Nephron (organoid): Measurements from ENCODE around the gene ANO3.
"Not testable (repeated sequence)": the region's sequence is repeated elsewhere in the genome, so short reads cannot be mapped to it uniquely, and the experiment has no call there.

Experiments
- H3K27ac Mint-ChIP-seq, 3 experiments: 2 replicates each; pipeline ENCODE4 v1.8.0; 2020; ENCODE audit warnings: mixed read lengths in 3 of 3, mild to moderate bottlenecking in 2 of 3, moderate library complexity in 1 of 3
- H3K27me3 Mint-ChIP-seq: 2 replicates; pipeline ENCODE4 v1.8.0; 2021; ENCODE audit warnings: low read depth, mild to moderate bottlenecking, moderate library complexity, mixed read lengths
- H3K36me3 Mint-ChIP-seq: 2 replicates; pipeline ENCODE4 v1.8.0; 2020; ENCODE audit warnings: low read depth, mixed read lengths
- H3K4me1 Mint-ChIP-seq: 2 replicates; pipeline ENCODE4 v1.8.0; 2020; ENCODE audit warnings: mixed read lengths
- H3K4me3 Mint-ChIP-seq, 3 experiments: 2 replicates each; pipeline ENCODE4 v1.8.0; 2020; ENCODE audit warnings: mild to moderate bottlenecking in 3 of 3, mixed read lengths in 3 of 3, moderate library complexity in 2 of 3
- H3K9me3 Mint-ChIP-seq: 2 replicates; pipeline ENCODE4 v1.8.0; 2020; ENCODE audit warnings: mixed read lengths
- TF ChIP-seq, protein P1 (sequence below), 3 experiments: fragments of 200-600 bp; sonication (generic); IDR thresholded peaks; one replicate each; pipeline ENCODE4 v1.5.0; 2021; ENCODE audit warnings: antibody characterized with exemption in 3 of 3; ENCODE audit not compliant: unreplicated experiment in 3 of 3

The ANO3 gene

DNA sequence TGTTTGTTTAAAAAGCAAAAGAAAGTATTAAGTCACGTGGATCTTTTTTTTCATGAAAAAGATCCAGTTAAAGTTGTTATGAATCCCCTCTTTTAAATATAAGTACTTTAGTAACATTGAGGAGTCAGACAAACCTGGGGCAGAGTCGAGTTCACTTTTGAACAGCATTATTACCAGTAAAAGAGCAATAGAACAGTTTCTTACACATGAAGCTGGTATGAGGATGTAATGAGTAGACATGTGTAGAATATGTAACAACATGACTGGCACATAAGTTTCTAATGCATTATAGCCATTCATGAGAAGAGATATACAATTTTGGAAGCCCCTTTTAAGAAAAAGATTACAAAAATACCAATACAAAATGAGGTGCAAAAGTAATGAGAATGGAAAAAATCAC, 247.8 kb downstream of the ANO3 start:
- Mint-ChIP-seq H3K27me3 (no peaks in the 10 kb centered on the region), H3K9me3 (no peaks in the 10 kb centered on the region), H3K4me1 (peaks cover 13% of the 10 kb centered on the region), H3K36me3 (no peaks in the 10 kb centered on the region), H3K27ac (no peak overlapping the region), H3K4me3 (no peak overlapping the region)
- TF ChIP-seq, protein P1, sequence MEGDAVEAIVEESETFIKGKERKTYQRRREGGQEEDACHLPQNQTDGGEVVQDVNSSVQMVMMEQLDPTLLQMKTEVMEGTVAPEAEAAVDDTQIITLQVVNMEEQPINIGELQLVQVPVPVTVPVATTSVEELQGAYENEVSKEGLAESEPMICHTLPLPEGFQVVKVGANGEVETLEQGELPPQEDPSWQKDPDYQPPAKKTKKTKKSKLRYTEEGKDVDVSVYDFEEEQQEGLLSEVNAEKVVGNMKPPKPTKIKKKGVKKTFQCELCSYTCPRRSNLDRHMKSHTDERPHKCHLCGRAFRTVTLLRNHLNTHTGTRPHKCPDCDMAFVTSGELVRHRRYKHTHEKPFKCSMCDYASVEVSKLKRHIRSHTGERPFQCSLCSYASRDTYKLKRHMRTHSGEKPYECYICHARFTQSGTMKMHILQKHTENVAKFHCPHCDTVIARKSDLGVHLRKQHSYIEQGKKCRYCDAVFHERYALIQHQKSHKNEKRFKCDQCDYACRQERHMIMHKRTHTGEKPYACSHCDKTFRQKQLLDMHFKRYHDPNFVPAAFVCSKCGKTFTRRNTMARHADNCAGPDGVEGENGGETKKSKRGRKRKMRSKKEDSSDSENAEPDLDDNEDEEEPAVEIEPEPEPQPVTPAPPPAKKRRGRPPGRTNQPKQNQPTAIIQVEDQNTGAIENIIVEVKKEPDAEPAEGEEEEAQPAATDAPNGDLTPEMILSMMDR (IDR thresholded peaks at IDR 0.05; ENCODE audit: unreplicated experiment in 3 of 3) = no peak

DNA sequence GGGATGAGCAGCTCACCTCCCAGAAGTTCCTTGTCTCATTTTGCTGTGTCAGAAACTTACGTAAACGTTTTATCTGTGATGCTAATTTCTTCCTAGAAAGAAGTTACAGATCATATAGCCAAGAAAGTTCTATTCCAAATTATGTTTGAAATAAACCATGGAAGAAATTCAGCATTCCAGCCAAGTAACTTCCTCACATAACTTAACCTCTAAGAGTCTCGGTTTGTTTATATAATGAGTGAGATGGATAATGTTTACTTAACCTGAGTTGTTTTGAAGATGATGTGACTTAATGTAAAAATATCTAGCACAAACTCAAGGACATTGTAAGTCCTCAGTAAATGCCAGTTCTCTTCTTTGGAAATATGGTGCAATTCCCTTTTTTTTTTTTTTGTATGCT, 249.0 kb downstream of the ANO3 start:
- peaks cover 13% of the 10 kb centered on the region for H3K4me1 Mint-ChIP-seq
- H3K36me3 Mint-ChIP-seq = no peaks in the 10 kb centered on the region
- no peak overlapping the region for H3K4me3 Mint-ChIP-seq
- H3K27me3 Mint-ChIP-seq = no peaks in the 10 kb centered on the region
- no peaks in the 10 kb centered on the region for H3K9me3 Mint-ChIP-seq
- no peak overlapping the region for H3K27ac Mint-ChIP-seq
- TF ChIP-seq, protein P1 (IDR thresholded peaks at IDR 0.05; ENCODE audit: unreplicated experiment in 3 of 3) = no peak

DNA sequence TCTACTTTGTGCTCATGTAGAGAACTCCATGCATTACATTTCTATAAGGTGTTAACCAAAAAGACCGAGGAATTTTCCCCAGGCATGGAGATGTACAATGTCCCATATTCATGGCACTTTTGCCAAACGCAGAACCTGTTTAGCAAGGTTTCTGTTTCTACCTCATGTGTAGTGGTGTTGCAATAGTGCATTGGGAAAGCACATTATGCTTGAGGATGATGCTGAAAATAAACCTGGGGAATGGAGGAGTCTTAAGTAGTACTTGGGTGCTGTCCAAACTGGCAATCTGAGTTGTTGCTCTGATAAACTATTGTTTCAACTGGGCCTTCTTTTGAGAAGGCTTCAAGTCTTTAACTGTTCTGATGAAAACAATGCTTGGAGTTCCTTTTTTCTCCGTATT, 251.6 kb downstream of the ANO3 start:
- TF ChIP-seq, protein P1 (IDR thresholded peaks at IDR 0.05; ENCODE audit: unreplicated experiment in 3 of 3) = no peak
- H3K36me3 Mint-ChIP-seq = no peaks in the 10 kb centered on the region
- no peak overlapping the region for H3K27ac Mint-ChIP-seq
- no peaks in the 10 kb centered on the region for H3K9me3 Mint-ChIP-seq
- peaks cover 13% of the 10 kb centered on the region for H3K4me1 Mint-ChIP-seq
- no peak overlapping the region for H3K4me3 Mint-ChIP-seq
- H3K27me3 Mint-ChIP-seq = no peaks in the 10 kb centered on the region

DNA sequence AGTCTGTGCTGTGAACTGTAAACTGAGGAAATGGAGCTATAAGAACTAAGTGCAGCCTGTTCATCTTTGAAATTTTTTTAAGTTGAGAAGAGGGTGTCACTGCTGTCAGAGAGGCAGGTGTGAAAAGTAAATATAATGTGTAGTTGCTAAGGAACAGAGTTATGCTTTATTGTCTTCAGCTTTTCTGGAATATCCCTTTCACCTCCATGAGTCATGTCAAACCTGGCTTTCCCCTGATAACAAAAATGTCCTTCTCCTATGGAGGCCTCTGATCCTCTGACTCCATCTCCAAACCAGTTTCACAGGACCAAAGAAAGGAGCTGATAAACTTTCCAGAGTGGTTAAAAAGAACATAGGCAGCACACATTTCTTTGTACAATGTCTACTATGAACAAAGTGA, 252.9 kb downstream of the ANO3 start:
- H3K4me3 Mint-ChIP-seq = no peak overlapping the region
- H3K36me3 Mint-ChIP-seq = no peaks in the 10 kb centered on the region
- no peaks in the 10 kb centered on the region for H3K27me3 Mint-ChIP-seq
- H3K27ac Mint-ChIP-seq = no peak overlapping the region
- H3K4me1 Mint-ChIP-seq = peaks cover 5% of the 10 kb centered on the region
- peaks cover 2% of the 10 kb centered on the region for H3K9me3 Mint-ChIP-seq
- TF ChIP-seq, protein P1 (IDR thresholded peaks at IDR 0.05; ENCODE audit: unreplicated experiment in 3 of 3) = no peak

DNA sequence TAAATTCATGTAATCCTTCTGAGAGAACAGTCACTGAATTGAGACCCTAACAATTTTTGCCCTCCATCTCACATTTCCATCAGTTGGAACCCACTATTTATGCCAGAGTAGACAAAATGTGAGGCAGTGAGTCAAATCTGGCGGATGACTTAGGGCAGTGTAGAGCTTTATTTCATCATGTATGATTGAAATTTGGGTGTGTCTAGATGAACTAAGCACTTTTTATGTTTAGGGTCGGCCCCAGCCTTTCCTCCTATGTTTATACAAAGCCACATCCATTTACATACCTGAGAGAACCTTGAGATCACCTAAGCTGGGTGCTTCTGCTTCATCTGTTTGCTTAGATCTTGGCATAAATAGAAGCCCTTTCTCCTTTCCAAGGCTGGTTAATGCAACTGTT, 255.1 kb downstream of the ANO3 start:
- H3K36me3 Mint-ChIP-seq = no peaks in the 10 kb centered on the region
- no peaks in the 10 kb centered on the region for H3K4me1 Mint-ChIP-seq
- TF ChIP-seq, protein P1 (IDR thresholded peaks at IDR 0.05; ENCODE audit: unreplicated experiment in 3 of 3) = no peak
- no peaks in the 10 kb centered on the region for H3K27me3 Mint-ChIP-seq
- H3K27ac Mint-ChIP-seq = no peak overlapping the region
- peaks cover 4% of the 10 kb centered on the region for H3K9me3 Mint-ChIP-seq
- no peak overlapping the region for H3K4me3 Mint-ChIP-seq

DNA sequence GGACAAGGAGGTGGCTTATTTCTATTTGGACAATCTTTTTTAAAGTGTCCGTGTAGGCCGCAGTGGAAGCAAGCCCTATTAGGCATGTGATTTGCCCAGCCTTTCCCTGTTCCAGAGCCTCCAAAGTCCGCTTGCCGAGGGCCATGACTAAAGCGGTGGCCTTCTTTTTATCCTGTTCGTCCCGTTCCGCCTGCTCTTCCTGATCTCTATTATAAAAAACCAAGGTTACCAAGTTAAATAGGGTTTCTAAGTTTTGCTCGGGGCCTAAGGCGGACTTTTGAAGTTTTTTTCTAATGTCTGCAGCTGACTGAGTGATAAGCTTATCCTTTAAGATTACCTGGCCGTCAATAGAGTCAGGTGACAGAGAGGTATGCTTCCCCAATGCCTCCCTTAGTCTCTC, 261.8 kb downstream of the ANO3 start:
- Mint-ChIP-seq H3K27me3 (no peaks in the 10 kb centered on the region), H3K4me3 (no peak overlapping the region), H3K36me3 (no peaks in the 10 kb centered on the region), H3K4me1 (no peaks in the 10 kb centered on the region), H3K9me3 (peaks cover 9% of the 10 kb centered on the region), H3K27ac (no peak overlapping the region)
- TF ChIP-seq, protein P1 (IDR thresholded peaks at IDR 0.05; ENCODE audit: unreplicated experiment in 3 of 3) = no peak

DNA sequence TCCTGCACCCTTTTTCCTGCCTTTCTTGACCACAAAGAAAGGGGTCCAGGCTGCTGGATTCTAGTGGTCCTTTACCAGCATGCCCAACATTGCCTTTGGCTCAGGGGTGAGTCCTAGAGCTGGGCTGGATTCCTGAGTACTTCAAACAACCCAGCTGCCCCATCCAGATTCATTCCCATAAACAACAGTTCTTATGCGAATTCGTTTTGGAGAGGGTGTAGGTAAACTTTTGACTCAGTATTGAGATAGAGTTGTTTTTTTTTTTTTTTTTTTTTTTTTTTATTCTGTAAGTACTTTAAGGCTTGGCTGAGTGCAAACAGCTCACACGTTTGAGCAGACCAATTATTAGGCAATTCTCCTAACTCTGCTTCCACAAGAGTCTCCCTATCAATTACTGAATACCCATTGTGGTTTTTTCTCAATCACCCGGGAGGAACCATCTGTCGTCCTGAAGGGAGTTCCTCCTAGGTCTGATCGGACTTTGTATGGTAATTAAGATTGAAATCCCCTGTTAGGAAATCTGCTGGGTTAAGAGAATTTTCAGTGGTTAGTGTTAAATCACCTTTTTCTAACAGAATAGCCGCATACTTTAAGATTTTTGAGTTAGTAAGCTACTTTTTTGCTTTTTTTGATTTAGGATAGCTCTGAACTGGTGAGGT, 263.4 kb downstream of the ANO3 start:
- not testable (repeated sequence) for H3K27ac Mint-ChIP-seq, H3K4me1 Mint-ChIP-seq, H3K4me3 Mint-ChIP-seq, H3K9me3 Mint-ChIP-seq, H3K36me3 Mint-ChIP-seq, H3K27me3 Mint-ChIP-seq

DNA sequence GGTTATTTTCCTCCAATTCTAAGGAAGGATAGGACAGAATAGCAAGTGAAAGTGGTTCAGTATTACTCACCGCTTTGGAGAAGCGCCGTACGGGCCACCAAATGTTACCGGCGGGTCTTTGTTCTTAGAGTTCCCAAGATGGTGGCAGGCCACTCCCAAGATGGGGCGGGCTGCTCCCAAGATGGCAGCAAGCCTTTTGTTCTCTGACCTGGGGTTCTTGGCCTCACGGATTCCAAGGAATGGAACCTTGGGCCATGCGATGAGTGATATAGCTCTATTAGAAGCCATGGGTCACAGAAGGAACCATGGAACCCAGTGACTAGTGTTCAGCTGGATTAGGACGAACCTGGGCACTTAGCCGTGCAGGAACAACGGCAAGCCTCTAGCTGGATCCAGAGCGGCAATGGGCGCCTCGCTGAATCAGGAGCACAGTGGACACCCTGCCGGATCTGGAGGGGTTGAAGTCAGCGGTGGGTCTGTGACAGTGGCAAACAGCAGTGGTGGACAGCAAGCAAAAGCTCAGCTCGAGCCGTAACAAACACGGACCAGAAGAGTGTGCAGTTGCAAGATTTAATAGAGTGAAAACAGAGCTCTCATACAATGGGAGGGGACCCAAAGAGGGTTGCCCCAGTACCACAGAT, 265.2 kb downstream of the ANO3 start:
- H3K27me3 Mint-ChIP-seq, H3K36me3 Mint-ChIP-seq, H3K4me3 Mint-ChIP-seq, H3K9me3 Mint-ChIP-seq, H3K27ac Mint-ChIP-seq, H3K4me1 Mint-ChIP-seq: not testable (repeated sequence)
